WTC11 (cell line): ENCODE measurements around the gene VMA21. TPM values are rescaled to one million over a fixed set of nuclear protein-coding genes. Genes with fewer than 3 reads are reported as not detected.

ENCODE experiments used
- ATAC-seq: fragments of 200-7000 bp; cut with Tn5 transposase; 2 replicates; pipeline ENCODE4 v1.10.0; 2021; ENCODE audit warnings: mild to moderate bottlenecking, moderate library complexity
- CTCF ChIA-PET: fragments of 300-600 bp; sonication (Branson Sonifier 250); formaldehyde crosslinking; loops from one replicate; lab custom pipeline; 2021; ENCODE audit warnings: antibody characterized with exemption; lab: Charles Lee
- POLR2A ChIA-PET: fragments of 350-600 bp; sonication (Branson Sonifier 250); formaldehyde crosslinking; loops from one replicate; lab custom pipeline; 2021; ENCODE audit warnings: antibody characterized with exemption; lab: Charles Lee
- DNase-seq: peaks from one replicate; pipeline ENCODE4 v3.0.0; 2021; ENCODE audit warnings: low spot score
- H3K27ac Mint-ChIP-seq: 2 replicates; pipeline ENCODE4 v1.8.0; 2021; ENCODE audit warnings: mixed read lengths
- H3K27me3 Mint-ChIP-seq: 2 replicates; pipeline ENCODE4 v1.8.0; 2021; ENCODE audit warnings: low read depth, mild to moderate bottlenecking, moderate library complexity, mixed read lengths
- H3K36me3 Mint-ChIP-seq: 2 replicates; pipeline ENCODE4 v1.8.0; 2021; ENCODE audit warnings: mixed read lengths
- H3K4me1 Mint-ChIP-seq: 2 replicates; pipeline ENCODE4 v1.8.0; 2022; ENCODE audit warnings: mixed read lengths
- H3K4me3 Mint-ChIP-seq: 2 replicates; pipeline ENCODE4 v1.8.0; 2021; ENCODE audit warnings: mild to moderate bottlenecking, moderate library complexity, mixed read lengths
- H3K9me3 Mint-ChIP-seq: 2 replicates; pipeline ENCODE4 v1.8.0; 2021; ENCODE audit warnings: mixed read lengths
- ATF1 ChIP-seq: sonication (generic); formaldehyde crosslinking; IDR thresholded peaks from 2 replicates; pipeline ENCODE4 v1.8.1; 2023; ENCODE audit warnings: mild to moderate bottlenecking, moderate library complexity, missing genetic modification reagents
- ELF4 ChIP-seq: sonication (generic); formaldehyde crosslinking; IDR thresholded peaks from 2 replicates; pipeline ENCODE4 v1.8.1; 2022; ENCODE audit warnings: low read depth, mild to moderate bottlenecking, moderate library complexity, missing genetic modification reagents
- FOXK1 ChIP-seq: sonication (generic); formaldehyde crosslinking; IDR thresholded peaks from 2 replicates; pipeline ENCODE4 v1.8.0; 2022; ENCODE audit warnings: mild to moderate bottlenecking, moderate library complexity, missing genetic modification reagents
- HMGA2 ChIP-seq: fragments of 250-450 bp; sonication (Bioruptor Pico); IDR thresholded peaks from 2 replicates; pipeline ENCODE4 v1.4.0; 2021; ENCODE audit warnings: mild to moderate bottlenecking, moderate library complexity
- IRF2 ChIP-seq: sonication (generic); formaldehyde crosslinking; IDR thresholded peaks from 2 replicates; pipeline ENCODE4 v1.8.0; 2022; ENCODE audit warnings: low read depth, missing genetic modification reagents, borderline replicate concordance
- JUN ChIP-seq: sonication (generic); formaldehyde crosslinking; IDR thresholded peaks from 2 replicates; pipeline ENCODE4 v1.8.0; 2023; ENCODE audit warnings: mild to moderate bottlenecking, missing genetic modification reagents
- KAT7 ChIP-seq: sonication (generic); formaldehyde crosslinking; IDR thresholded peaks from 2 replicates; pipeline ENCODE4 v1.8.1; 2023; ENCODE audit warnings: missing genetic modification reagents, mild to moderate bottlenecking, borderline replicate concordance
- NR1H2 ChIP-seq: sonication (generic); formaldehyde crosslinking; IDR thresholded peaks from 2 replicates; pipeline ENCODE4 v1.9.0; 2021; ENCODE audit warnings: mild to moderate bottlenecking, moderate library complexity, missing genetic modification reagents
- NR2C2 ChIP-seq: sonication (generic); formaldehyde crosslinking; IDR thresholded peaks from 2 replicates; pipeline ENCODE4 v1.8.0; 2022; ENCODE audit warnings: mild to moderate bottlenecking, missing genetic modification reagents
- TEAD1 ChIP-seq: sonication (generic); formaldehyde crosslinking; IDR thresholded peaks from 2 replicates; pipeline ENCODE4 v1.8.0; 2022; ENCODE audit warnings: mild to moderate bottlenecking, missing genetic modification reagents
- ZNF138 ChIP-seq: sonication (generic); formaldehyde crosslinking; conservative IDR thresholded peaks from 2 replicates; pipeline ENCODE4 v1.8.1; 2022; ENCODE audit warnings: mild to moderate bottlenecking, moderate library complexity, missing genetic modification reagents
- ZNF317 ChIP-seq: sonication (generic); formaldehyde crosslinking; IDR thresholded peaks from 2 replicates; pipeline ENCODE4 v1.8.1; 2023; ENCODE audit warnings: low read depth, mild to moderate bottlenecking, moderate library complexity, missing genetic modification reagents, borderline replicate concordance
- ZNF416 ChIP-seq: fragments of 250-450 bp; sonication (Bioruptor Pico); IDR thresholded peaks from 2 replicates; pipeline ENCODE4 v1.9.0; 2021; ENCODE audit warnings: mild to moderate bottlenecking, inconsistent platforms
- ZNF423 ChIP-seq: fragments of 250-450 bp; sonication (Bioruptor Pico); IDR thresholded peaks from 2 replicates; pipeline ENCODE4 v2.1.2; 2022; ENCODE audit warnings: mild to moderate bottlenecking, moderate library complexity
- total RNA-seq: library from RNA; stranded (reverse); gene quantifications from 3 replicates; pipeline ENCODE4 v1.2.3, GENCODE V29; 2021
- TF ChIP-seq, protein P1 (sequence below): sonication (generic); formaldehyde crosslinking; IDR thresholded peaks from 2 replicates; pipeline ENCODE4 v1.8.0; 2023; ENCODE audit warnings: missing genetic modification reagents, mild to moderate bottlenecking, borderline replicate concordance
- TF ChIP-seq, protein P2 (sequence below): sonication (generic); formaldehyde crosslinking; IDR thresholded peaks from 2 replicates; pipeline ENCODE4 v1.8.0; 2022; ENCODE audit warnings: mild to moderate bottlenecking, missing genetic modification reagents
- TF ChIP-seq, protein P3 (sequence below): sonication (generic); formaldehyde crosslinking; IDR thresholded peaks from 2 replicates; pipeline ENCODE4 v1.8.1; 2022; ENCODE audit warnings: mild to moderate bottlenecking, missing genetic modification reagents, moderate library complexity, borderline replicate concordance
- TF ChIP-seq, protein P4 (sequence below): fragments of 250-450 bp; sonication (Bioruptor Pico); IDR thresholded peaks from 2 replicates; pipeline ENCODE4 v1.9.0; 2021; ENCODE audit warnings: moderate library complexity, mild to moderate bottlenecking, inconsistent platforms, borderline replicate concordance
- TF ChIP-seq, protein P5 (sequence below): fragments of 250-450 bp; sonication (Bioruptor Pico); IDR thresholded peaks from 2 replicates; pipeline ENCODE4 v1.9.0; 2021; ENCODE audit warnings: mild to moderate bottlenecking
- TF ChIP-seq, protein P6 (sequence below): sonication (generic); formaldehyde crosslinking; IDR thresholded peaks from 2 replicates; pipeline ENCODE4 v1.8.1; 2023; ENCODE audit warnings: mild to moderate bottlenecking, missing genetic modification reagents
- TF ChIP-seq, protein P7 (sequence below): sonication (generic); formaldehyde crosslinking; IDR thresholded peaks from 2 replicates; pipeline ENCODE4 v1.8.1; 2022; ENCODE audit warnings: low read depth, missing genetic modification reagents, borderline replicate concordance

The VMA21 gene
- total RNA-seq, 1 experiment from 2014 or later: 52.8 TPM

DNA sequence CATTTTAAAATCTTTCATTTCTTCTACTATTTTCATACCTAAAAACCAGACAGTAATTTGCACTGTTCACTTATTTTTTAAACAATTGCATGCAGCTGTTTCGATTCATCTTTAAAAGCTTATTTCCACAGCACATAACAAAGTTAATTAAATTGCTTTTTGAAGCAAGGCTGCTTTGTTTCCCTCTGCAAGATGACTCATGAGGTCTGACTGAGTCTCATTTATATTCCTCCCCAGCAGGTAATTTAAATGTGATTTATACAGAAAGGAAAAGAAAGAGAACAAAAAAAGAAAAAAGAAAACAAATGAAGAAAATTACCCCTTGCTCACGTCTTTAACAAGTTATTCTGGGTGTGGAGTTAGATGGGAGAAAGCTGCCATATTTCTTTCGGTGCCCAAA, 22.8 kb downstream of the VMA21 start:
- Mint-ChIP-seq H3K27ac (peak overlapping the region; percentile 38), H3K4me3 (peak overlapping the region; percentile 2; the same call in 1 of the 2 replicates), H3K4me1 (peaks cover 29% of the 10 kb centered on the region), H3K9me3 (no peaks in the 10 kb centered on the region), H3K36me3 (no peaks in the 10 kb centered on the region), H3K27me3 (no peaks in the 10 kb centered on the region)
- TF ChIP-seq NR1H2 (CRISPR knock-in tag) (no peak), ZNF423 (CRISPR knock-in tag) (no peak), HMGA2 (no peak), ZNF317 (no peak), FOXK1 (CRISPR knock-in tag) (no peak), ZNF416 (CRISPR knock-in tag) (no peak), ATF1 (CRISPR knock-in tag) (no peak)
- TF ChIP-seq, protein P1, sequence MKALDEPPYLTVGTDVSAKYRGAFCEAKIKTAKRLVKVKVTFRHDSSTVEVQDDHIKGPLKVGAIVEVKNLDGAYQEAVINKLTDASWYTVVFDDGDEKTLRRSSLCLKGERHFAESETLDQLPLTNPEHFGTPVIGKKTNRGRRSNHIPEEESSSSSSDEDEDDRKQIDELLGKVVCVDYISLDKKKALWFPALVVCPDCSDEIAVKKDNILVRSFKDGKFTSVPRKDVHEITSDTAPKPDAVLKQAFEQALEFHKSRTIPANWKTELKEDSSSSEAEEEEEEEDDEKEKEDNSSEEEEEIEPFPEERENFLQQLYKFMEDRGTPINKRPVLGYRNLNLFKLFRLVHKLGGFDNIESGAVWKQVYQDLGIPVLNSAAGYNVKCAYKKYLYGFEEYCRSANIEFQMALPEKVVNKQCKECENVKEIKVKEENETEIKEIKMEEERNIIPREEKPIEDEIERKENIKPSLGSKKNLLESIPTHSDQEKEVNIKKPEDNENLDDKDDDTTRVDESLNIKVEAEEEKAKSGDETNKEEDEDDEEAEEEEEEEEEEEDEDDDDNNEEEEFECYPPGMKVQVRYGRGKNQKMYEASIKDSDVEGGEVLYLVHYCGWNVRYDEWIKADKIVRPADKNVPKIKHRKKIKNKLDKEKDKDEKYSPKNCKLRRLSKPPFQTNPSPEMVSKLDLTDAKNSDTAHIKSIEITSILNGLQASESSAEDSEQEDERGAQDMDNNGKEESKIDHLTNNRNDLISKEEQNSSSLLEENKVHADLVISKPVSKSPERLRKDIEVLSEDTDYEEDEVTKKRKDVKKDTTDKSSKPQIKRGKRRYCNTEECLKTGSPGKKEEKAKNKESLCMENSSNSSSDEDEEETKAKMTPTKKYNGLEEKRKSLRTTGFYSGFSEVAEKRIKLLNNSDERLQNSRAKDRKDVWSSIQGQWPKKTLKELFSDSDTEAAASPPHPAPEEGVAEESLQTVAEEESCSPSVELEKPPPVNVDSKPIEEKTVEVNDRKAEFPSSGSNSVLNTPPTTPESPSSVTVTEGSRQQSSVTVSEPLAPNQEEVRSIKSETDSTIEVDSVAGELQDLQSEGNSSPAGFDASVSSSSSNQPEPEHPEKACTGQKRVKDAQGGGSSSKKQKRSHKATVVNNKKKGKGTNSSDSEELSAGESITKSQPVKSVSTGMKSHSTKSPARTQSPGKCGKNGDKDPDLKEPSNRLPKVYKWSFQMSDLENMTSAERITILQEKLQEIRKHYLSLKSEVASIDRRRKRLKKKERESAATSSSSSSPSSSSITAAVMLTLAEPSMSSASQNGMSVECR (CRISPR knock-in tag): no peak
- TF ChIP-seq, protein P2, sequence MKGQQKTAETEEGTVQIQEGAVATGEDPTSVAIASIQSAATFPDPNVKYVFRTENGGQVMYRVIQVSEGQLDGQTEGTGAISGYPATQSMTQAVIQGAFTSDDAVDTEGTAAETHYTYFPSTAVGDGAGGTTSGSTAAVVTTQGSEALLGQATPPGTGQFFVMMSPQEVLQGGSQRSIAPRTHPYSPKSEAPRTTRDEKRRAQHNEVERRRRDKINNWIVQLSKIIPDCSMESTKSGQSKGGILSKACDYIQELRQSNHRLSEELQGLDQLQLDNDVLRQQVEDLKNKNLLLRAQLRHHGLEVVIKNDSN (CRISPR knock-in tag): no peak
- TF ChIP-seq, protein P3, sequence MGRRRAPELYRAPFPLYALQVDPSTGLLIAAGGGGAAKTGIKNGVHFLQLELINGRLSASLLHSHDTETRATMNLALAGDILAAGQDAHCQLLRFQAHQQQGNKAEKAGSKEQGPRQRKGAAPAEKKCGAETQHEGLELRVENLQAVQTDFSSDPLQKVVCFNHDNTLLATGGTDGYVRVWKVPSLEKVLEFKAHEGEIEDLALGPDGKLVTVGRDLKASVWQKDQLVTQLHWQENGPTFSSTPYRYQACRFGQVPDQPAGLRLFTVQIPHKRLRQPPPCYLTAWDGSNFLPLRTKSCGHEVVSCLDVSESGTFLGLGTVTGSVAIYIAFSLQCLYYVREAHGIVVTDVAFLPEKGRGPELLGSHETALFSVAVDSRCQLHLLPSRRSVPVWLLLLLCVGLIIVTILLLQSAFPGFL: no peak
- TF ChIP-seq, protein P4, sequence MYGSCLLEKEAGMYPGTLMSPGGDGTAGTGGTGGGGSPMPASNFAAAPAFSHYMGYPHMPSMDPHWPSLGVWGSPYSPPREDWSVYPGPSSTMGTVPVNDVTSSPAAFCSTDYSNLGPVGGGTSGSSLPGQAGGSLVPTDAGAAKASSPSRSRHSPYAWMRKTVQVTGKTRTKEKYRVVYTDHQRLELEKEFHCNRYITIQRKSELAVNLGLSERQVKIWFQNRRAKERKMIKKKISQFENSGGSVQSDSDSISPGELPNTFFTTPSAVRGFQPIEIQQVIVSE (CRISPR knock-in tag): no peak
- DNase-seq (no peak), ATAC-seq (no peak)
- ChIA-PET CTCF (no interaction called here), POLR2A (no interaction called here)

DNA sequence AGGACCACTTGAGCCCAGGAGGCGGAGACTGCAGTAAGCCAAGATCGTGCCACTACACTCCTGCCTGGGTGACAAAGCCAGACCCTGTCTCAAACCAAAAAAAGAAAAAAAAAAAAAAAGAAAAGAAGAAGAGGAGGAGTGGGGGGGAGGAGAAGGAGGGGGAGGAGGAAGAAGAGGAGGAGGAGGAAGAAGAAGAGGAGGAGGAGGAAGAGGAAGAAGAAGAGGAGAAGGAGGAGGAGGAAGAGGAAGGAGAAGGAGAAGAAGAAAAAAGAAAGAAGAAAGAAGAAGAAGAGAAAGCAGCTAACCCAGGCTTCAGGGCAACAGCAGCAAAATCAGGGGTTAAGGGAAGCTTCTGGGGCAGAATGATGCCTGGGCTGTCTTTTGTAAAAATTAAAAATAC, 27.5 kb downstream of the VMA21 start:
- Mint-ChIP-seq H3K27me3 (no peaks in the 10 kb centered on the region), H3K9me3 (no peaks in the 10 kb centered on the region), H3K27ac (no peak overlapping the region), H3K36me3 (no peaks in the 10 kb centered on the region)
- TF ChIP-seq JUN (CRISPR knock-in tag) (no peak), KAT7 (CRISPR knock-in tag) (no peak), ZNF138 (CRISPR knock-in tag) (no peak), ELF4 (CRISPR knock-in tag) (no peak), IRF2 (no peak), NR2C2 (no peak), TEAD1 (CRISPR knock-in tag) (no peak)
- TF ChIP-seq, protein P5, sequence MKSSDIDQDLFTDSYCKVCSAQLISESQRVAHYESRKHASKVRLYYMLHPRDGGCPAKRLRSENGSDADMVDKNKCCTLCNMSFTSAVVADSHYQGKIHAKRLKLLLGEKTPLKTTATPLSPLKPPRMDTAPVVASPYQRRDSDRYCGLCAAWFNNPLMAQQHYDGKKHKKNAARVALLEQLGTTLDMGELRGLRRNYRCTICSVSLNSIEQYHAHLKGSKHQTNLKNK (CRISPR knock-in tag): no peak
- TF ChIP-seq, protein P4 (CRISPR knock-in tag): no peak
- TF ChIP-seq, protein P2 (CRISPR knock-in tag): no peak
- TF ChIP-seq, protein P6, sequence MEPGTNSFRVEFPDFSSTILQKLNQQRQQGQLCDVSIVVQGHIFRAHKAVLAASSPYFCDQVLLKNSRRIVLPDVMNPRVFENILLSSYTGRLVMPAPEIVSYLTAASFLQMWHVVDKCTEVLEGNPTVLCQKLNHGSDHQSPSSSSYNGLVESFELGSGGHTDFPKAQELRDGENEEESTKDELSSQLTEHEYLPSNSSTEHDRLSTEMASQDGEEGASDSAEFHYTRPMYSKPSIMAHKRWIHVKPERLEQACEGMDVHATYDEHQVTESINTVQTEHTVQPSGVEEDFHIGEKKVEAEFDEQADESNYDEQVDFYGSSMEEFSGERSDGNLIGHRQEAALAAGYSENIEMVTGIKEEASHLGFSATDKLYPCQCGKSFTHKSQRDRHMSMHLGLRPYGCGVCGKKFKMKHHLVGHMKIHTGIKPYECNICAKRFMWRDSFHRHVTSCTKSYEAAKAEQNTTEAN (CRISPR knock-in tag): no peak
- TF ChIP-seq, protein P7, sequence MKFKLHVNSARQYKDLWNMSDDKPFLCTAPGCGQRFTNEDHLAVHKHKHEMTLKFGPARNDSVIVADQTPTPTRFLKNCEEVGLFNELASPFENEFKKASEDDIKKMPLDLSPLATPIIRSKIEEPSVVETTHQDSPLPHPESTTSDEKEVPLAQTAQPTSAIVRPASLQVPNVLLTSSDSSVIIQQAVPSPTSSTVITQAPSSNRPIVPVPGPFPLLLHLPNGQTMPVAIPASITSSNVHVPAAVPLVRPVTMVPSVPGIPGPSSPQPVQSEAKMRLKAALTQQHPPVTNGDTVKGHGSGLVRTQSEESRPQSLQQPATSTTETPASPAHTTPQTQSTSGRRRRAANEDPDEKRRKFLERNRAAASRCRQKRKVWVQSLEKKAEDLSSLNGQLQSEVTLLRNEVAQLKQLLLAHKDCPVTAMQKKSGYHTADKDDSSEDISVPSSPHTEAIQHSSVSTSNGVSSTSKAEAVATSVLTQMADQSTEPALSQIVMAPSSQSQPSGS (CRISPR knock-in tag): no peak
- TF ChIP-seq, all 79 proteins: peak for 0
- no peak for ATAC-seq
- ChIA-PET POLR2A (interaction anchor here (0.7 kb wide), 2 partner anchors 10 to 22 kb away, joined by 3 to 4 read pairs; no protein-coding TSS in a partner anchor), CTCF (no interaction called here)
- Mint-ChIP-seq H3K4me1 (peaks cover 10% of the 10 kb centered on the region), H3K4me3 (no peak overlapping the region)
- no peak for DNase-seq
